Bronchial epithelial cell (primary cell): Measurements from ENCODE around the gene TTLL8. TPM values are rescaled to one million over a fixed set of nuclear protein-coding genes. Genes with fewer than 3 reads are reported as not detected.

Experiments
- DNase-seq: peaks from one replicate; pipeline ENCODE4 v3.0.0-alpha.2; 2010; ENCODE audit warnings: low read depth
- FAIRE-seq: peaks from 2 replicates; lab custom pipeline; 2011; peaks lifted over from hg19 to GRCh38; lab: Jason Lieb, UNC
- H3K27me3 ChIP-seq: 2 replicates; pipeline ENCODE4 v1.5.1; 2011; ENCODE audit warnings: low read length; ENCODE audit not compliant: control insufficient read depth, insufficient read depth
- H3K36me3 ChIP-seq: 2 replicates; pipeline ENCODE4 v1.5.1; 2011; ENCODE audit warnings: low read length; ENCODE audit not compliant: control insufficient read depth, insufficient read depth
- H3K4me3 ChIP-seq: 2 replicates; pipeline ENCODE4 v1.5.1; 2011; ENCODE audit warnings: mild to moderate bottlenecking, low read depth, low read length, control low read depth
- CTCF ChIP-seq: IDR thresholded peaks from 2 replicates; pipeline ENCODE4 v1.5.1; 2011; ENCODE audit warnings: mild to moderate bottlenecking, moderate library complexity, low read length, control low read depth, inconsistent platforms; ENCODE audit not compliant: insufficient read depth, severe bottlenecking
- total RNA-seq: library from RNA; depleted of rRNA; stranded (reverse); fragments of >200 nt; gene quantifications from 2 replicates; pipeline ENCODE4 v1.2.1, GENCODE V29; 2014

Gene TTLL8
- total RNA-seq, 1 donor from 2014 or later, result not detected

- no peaks in the 10 kb centered on the region for H3K36me3 ChIP-seq
- DNase-seq (no peak), FAIRE-seq (peak; percentile 98)
- no peaks in the 10 kb centered on the region for H3K27me3 ChIP-seq
- no peak overlapping the region for H3K4me3 ChIP-seq
- no peak for TF ChIP-seq CTCF
Measured at GRCh38 chr22:49998718-49999062, 59.4 kb downstream of the TTLL8 start.

GRCh38 chr22:49997932-49998717 lies 60.0 kb downstream of the TTLL8 start:
- DNase-seq, result no peak
- no peaks in the 10 kb centered on the region for H3K36me3 ChIP-seq
- no peak for FAIRE-seq
- H3K4me3 ChIP-seq, result no peak overlapping the region
- no peaks in the 10 kb centered on the region for H3K27me3 ChIP-seq
- TF ChIP-seq CTCF, result no peak

GRCh38 chr22:49997251-49997599 lies 60.9 kb downstream of the TTLL8 start:
- Histone ChIP-seq H3K36me3 (no peaks in the 10 kb centered on the region), H3K27me3 (no peaks in the 10 kb centered on the region), H3K4me3 (no peak overlapping the region)
- DNase-seq (no peak), FAIRE-seq (no peak)
- no peak for TF ChIP-seq CTCF

- no peak for TF ChIP-seq CTCF
- H3K27me3 ChIP-seq, result no peaks in the 10 kb centered on the region
- no peak for FAIRE-seq
- no peak overlapping the region for H3K4me3 ChIP-seq
- DNase-seq, result no peak
- H3K36me3 ChIP-seq, result no peaks in the 10 kb centered on the region
Measured at GRCh38 chr22:49996518-49997250, 61.4 kb downstream of the TTLL8 start.

GRCh38 chr22:49996119-49996517 lies 62.0 kb downstream of the TTLL8 start:
- H3K4me3 ChIP-seq, result no peak overlapping the region
- no peak for FAIRE-seq

More at GRCh38 chr22:49996119-49996517, 62.0 kb downstream of the TTLL8 start:
- DNase-seq, result no peak
- Histone ChIP-seq H3K27me3 (no peaks in the 10 kb centered on the region), H3K36me3 (no peaks in the 10 kb centered on the region)
- no peak for TF ChIP-seq CTCF
